HCT116 (cell line): ENCODE results near the gene CLDN17. TPM values are rescaled to one million over a fixed set of nuclear protein-coding genes. Genes with fewer than 3 reads are reported as not detected.

ENCODE experiments used
- ATAC-seq: fragments of 200-7000 bp; cut with Tn5 transposase; 2 replicates; pipeline ENCODE4 v1.9.1; 2020; ENCODE audit warnings: mild to moderate bottlenecking, moderate library complexity
- BruUV-seq: library from RNA; stranded (reverse); fragments of 400-500 nt; replicated peaks from 2 replicates; lab custom pipeline; 2021; lab: Mats Ljungman, UMichigan
- CTCF ChIA-PET: fragments of 300-600 bp; sonication (Branson Sonifier 250); formaldehyde crosslinking; loops from one replicate; lab custom pipeline; 2021; ENCODE audit warnings: antibody characterized with exemption; lab: Charles Lee
- POLR2A ChIA-PET: fragments of 300-600, 350-600 bp; sonication (Branson Sonifier 250); formaldehyde crosslinking; loops from one replicate; lab custom pipeline; 2021; ENCODE audit warnings: antibody characterized with exemption; lab: Charles Lee
- RAD21 ChIA-PET, 2 experiments: fragments of 300-600 bp; sonication (Branson Sonifier 250); formaldehyde crosslinking; loops; one replicate each; lab custom pipeline; 2023; ENCODE audit warnings: low total read pairs in 2 of 2; ENCODE audit not compliant: uncharacterized antibody in 2 of 2, unreplicated experiment in 2 of 2, low non-redundant PET in 1 of 2; lab: Charles Lee
- DNase-seq: peaks from one replicate; pipeline ENCODE4 v3.0.0-alpha.2; 2010; ENCODE audit warnings: low read depth, low spot score
- H2AFZ ChIP-seq: fragments of 200-600 bp; shearing (Covaris generic), sonication (generic); 2 replicates; pipeline ENCODE4 v1.6.1; 2017; ENCODE audit warnings: low read depth, mixed run types, mixed read lengths, antibody characterized with exemption, low read length; ENCODE audit not compliant: poor library complexity, severe bottlenecking
- H3K27ac ChIP-seq: 2 replicates; pipeline ENCODE4 v1.5.1; 2012; ENCODE audit warnings: low read depth, low read length
- H3K27me3 ChIP-seq: fragments of 200-600 bp; sonication (generic); 2 replicates; pipeline ENCODE4 v1.6.1; 2016; ENCODE audit warnings: mixed run types, low read length, mixed read lengths; ENCODE audit not compliant: insufficient read depth
- H3K36me3 ChIP-seq, 2 experiments: fragments of 200-500 bp in 1 of 2; fragments of 200-600 bp in 1 of 2; sonication (Bioruptor generic) in 1 of 2; sonication (generic) in 1 of 2; 2 replicates each; pipeline versions ENCODE4 v1.5.1 to v1.6.1; 2014 to 2016; ENCODE audit warnings: low read length in 2 of 2, inconsistent platforms in 1 of 2, mixed read lengths in 1 of 2, mixed run types in 1 of 2; ENCODE audit not compliant: insufficient read depth in 2 of 2, control insufficient read depth in 1 of 2
- H3K4me1 ChIP-seq, 2 experiments: fragments of 200-600 bp in 1 of 2; sonication (generic) in 1 of 2; 2 replicates each; pipeline versions ENCODE4 v1.5.1 to v1.6.1; 2012 to 2017; ENCODE audit warnings: low read length in 2 of 2, inconsistent platforms in 1 of 2, mild to moderate bottlenecking in 1 of 2, mixed read lengths in 1 of 2, mixed run types in 1 of 2, moderate library complexity in 1 of 2; ENCODE audit not compliant: insufficient read depth in 2 of 2, control insufficient read depth in 1 of 2
- H3K4me2 ChIP-seq: fragments of 200-600 bp; sonication (generic); 2 replicates; pipeline ENCODE4 v1.6.1; 2017; ENCODE audit warnings: mixed run types, low read length, mixed read lengths
- H3K4me3 ChIP-seq, 2 experiments: fragments of 200-600 bp in 1 of 2; sonication (generic) in 1 of 2; replicated peaks in 1 of 2; 2 replicates each; pipeline ENCODE4 v1.5.1; 2011 to 2016; ENCODE audit warnings: low read length in 2 of 2, control low read depth in 1 of 2, low read depth in 1 of 2, mild to moderate bottlenecking in 1 of 2, mixed read lengths in 1 of 2, mixed run types in 1 of 2
- H3K79me2 ChIP-seq: fragments of 200-600 bp; sonication (generic); 2 replicates; pipeline ENCODE4 v1.6.1; 2017; ENCODE audit warnings: mild to moderate bottlenecking, mixed run types, low read length, moderate library complexity, mixed read lengths; ENCODE audit not compliant: insufficient read depth
- H3K9ac ChIP-seq: fragments of 200-600 bp; sonication (generic); 2 replicates; pipeline ENCODE4 v1.6.1; 2016; ENCODE audit warnings: low read length, mixed read lengths
- H3K9me2 ChIP-seq: fragments of 200-600 bp; sonication (generic), shearing (Covaris generic); 2 replicates; pipeline ENCODE4 v1.6.1; 2017; ENCODE audit warnings: mixed run types, mild to moderate bottlenecking, moderate library complexity; ENCODE audit not compliant: insufficient read depth
- H3K9me3 ChIP-seq, 2 experiments: fragments of 200-500 bp in 1 of 2; fragments of 200-600 bp in 1 of 2; sonication (Bioruptor generic) in 1 of 2; sonication (generic) in 1 of 2; 2 replicates each; pipeline ENCODE4 v1.6.1; 2014 to 2017; ENCODE audit warnings: low read length in 2 of 2, mixed read lengths in 2 of 2, inconsistent platforms in 1 of 2, low read depth in 1 of 2, mild to moderate bottlenecking in 1 of 2, mixed run types in 1 of 2, moderate library complexity in 1 of 2; ENCODE audit not compliant: control insufficient read depth in 1 of 2, insufficient read depth in 1 of 2
- H4K20me1 ChIP-seq: fragments of 200-600 bp; sonication (generic), shearing (Covaris generic); 2 replicates; pipeline ENCODE4 v1.6.1; 2017; ENCODE audit warnings: mixed run types, mild to moderate bottlenecking, moderate library complexity; ENCODE audit not compliant: insufficient read depth
- CBX3 ChIP-seq: IDR thresholded peaks from 2 replicates; pipeline ENCODE4 v1.6.1; 2012; ENCODE audit warnings: low read depth
- EGR1 ChIP-seq: IDR thresholded peaks from 2 replicates; pipeline ENCODE4 v1.6.1; 2012; ENCODE audit warnings: low read depth
- ELF1 ChIP-seq: IDR thresholded peaks from 2 replicates; pipeline ENCODE4 v1.6.1; 2012; ENCODE audit warnings: low read depth, borderline replicate concordance
- EZH2 ChIP-seq: fragments of 200-600 bp; sonication (generic); IDR thresholded peaks from 2 replicates; pipeline ENCODE4 v1.6.1; 2017; ENCODE audit warnings: antibody characterized with exemption, mixed run types
- EZH2phosphoT487 ChIP-seq: fragments of 200-600 bp; IDR thresholded peaks from 2 replicates; pipeline ENCODE4 v1.6.1; 2018; ENCODE audit warnings: antibody characterized with exemption, borderline replicate concordance
- FOSL1 ChIP-seq: IDR thresholded peaks from 2 replicates; pipeline ENCODE4 v1.6.1; 2012; ENCODE audit warnings: low read depth
- POLR2A ChIP-seq: IDR thresholded peaks from 2 replicates; pipeline ENCODE4 v1.7.0; 2011; ENCODE audit warnings: borderline replicate concordance; ENCODE audit not compliant: insufficient read depth, insufficient read length; ENCODE audit errors: extremely low read depth
- POLR2AphosphoS5 ChIP-seq: IDR thresholded peaks from 2 replicates; pipeline ENCODE4 v1.6.1; 2011; ENCODE audit warnings: mild to moderate bottlenecking, low read depth, low read length, moderate library complexity
- RAD21 ChIP-seq: IDR thresholded peaks from 2 replicates; pipeline ENCODE4 v1.6.1; 2012; ENCODE audit warnings: low read depth, mild to moderate bottlenecking
- SRF ChIP-seq: IDR thresholded peaks from 2 replicates; pipeline ENCODE4 v1.6.1; 2012; ENCODE audit warnings: low read depth
- YY1 ChIP-seq: IDR thresholded peaks from 2 replicates; pipeline ENCODE4 v1.6.1; 2011; ENCODE audit warnings: low read length, low read depth, moderate library complexity, mild to moderate bottlenecking; ENCODE audit not compliant: insufficient replicate concordance; ENCODE audit errors: extremely low read depth
- ZFX ChIP-seq: fragments of 450-650 bp; IDR thresholded peaks from 2 replicates; pipeline ENCODE4 v1.6.1; 2017
- ZNF274 ChIP-seq: fragments of 200-500 bp; sonication (Bioruptor generic); IDR thresholded peaks from 2 replicates; pipeline ENCODE4 v1.6.1; 2014; ENCODE audit warnings: mild to moderate bottlenecking, low read depth, low read length, inconsistent platforms
- intact Hi-C: fragments of 100-400 bp; cut with micrococcal nuclease; formaldehyde crosslinking; loops from 2 replicates; pipeline ENCODE4 v1.10.0; 2022
- total RNA-seq: library from RNA; stranded (reverse); gene quantifications from one replicate; pipeline ENCODE4 v1.2.1, GENCODE V29; 2021; ENCODE audit not compliant: unreplicated experiment
- TF ChIP-seq, protein P1 (sequence below): IDR thresholded peaks from 2 replicates; pipeline ENCODE4 v1.6.1; 2012
- TF ChIP-seq, protein P2 (sequence below): IDR thresholded peaks from 2 replicates; pipeline ENCODE4 v1.6.1; 2012; ENCODE audit warnings: low read depth
- TF ChIP-seq, protein P3 (sequence below), 3 experiments: fragments of 200-600 bp in 1 of 3; sonication (generic) in 1 of 3; IDR thresholded peaks in 2 of 3; conservative IDR thresholded peaks in 1 of 3; 2 replicates each; pipeline ENCODE4 v1.5.1; 2012 to 2017; ENCODE audit warnings: low read depth in 2 of 3, low read length in 2 of 3, antibody characterized with exemption in 1 of 3, borderline replicate concordance in 1 of 3, control low read depth in 1 of 3, mild to moderate bottlenecking in 1 of 3, mixed read lengths in 1 of 3, mixed run types in 1 of 3, moderate library complexity in 1 of 3; ENCODE audit not compliant: insufficient read depth in 1 of 3

Gene CLDN17
- total RNA-seq, 1 experiment from 2014 or later: not detected

DNA sequence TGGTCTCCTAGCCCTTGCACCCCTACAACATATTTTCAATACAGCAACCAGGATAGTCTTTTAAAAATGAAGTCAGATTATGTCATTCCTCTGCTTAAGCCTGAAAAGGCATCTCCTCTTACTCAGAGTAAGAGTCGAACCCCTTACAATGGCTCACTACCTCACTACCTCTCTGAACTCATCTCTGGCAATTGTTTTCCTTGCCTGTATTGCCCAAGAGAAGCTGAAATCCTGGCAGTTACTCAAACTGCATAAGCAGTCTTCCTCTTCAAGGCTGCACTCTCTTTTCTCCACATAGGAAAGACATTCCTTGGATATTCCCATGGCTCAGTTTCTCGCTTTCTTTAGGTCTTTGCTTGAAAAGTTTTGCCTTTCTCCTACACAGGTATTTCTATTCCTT lies 26.6 kb upstream of the CLDN17 start:
- TF ChIP-seq ELF1 (no peak), EGR1 (no peak), FOSL1 (no peak), POLR2AphosphoS5 (no peak), EZH2phosphoT487 (no peak), YY1 (no peak), ZFX (no peak), ZNF274 (no peak), SRF (no peak), CBX3 (no peak), POLR2A (no peak), RAD21 (no peak), EZH2 (no peak)
- TF ChIP-seq, protein P1, sequence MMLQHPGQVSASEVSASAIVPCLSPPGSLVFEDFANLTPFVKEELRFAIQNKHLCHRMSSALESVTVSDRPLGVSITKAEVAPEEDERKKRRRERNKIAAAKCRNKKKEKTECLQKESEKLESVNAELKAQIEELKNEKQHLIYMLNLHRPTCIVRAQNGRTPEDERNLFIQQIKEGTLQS: no peak
- TF ChIP-seq, protein P2, sequence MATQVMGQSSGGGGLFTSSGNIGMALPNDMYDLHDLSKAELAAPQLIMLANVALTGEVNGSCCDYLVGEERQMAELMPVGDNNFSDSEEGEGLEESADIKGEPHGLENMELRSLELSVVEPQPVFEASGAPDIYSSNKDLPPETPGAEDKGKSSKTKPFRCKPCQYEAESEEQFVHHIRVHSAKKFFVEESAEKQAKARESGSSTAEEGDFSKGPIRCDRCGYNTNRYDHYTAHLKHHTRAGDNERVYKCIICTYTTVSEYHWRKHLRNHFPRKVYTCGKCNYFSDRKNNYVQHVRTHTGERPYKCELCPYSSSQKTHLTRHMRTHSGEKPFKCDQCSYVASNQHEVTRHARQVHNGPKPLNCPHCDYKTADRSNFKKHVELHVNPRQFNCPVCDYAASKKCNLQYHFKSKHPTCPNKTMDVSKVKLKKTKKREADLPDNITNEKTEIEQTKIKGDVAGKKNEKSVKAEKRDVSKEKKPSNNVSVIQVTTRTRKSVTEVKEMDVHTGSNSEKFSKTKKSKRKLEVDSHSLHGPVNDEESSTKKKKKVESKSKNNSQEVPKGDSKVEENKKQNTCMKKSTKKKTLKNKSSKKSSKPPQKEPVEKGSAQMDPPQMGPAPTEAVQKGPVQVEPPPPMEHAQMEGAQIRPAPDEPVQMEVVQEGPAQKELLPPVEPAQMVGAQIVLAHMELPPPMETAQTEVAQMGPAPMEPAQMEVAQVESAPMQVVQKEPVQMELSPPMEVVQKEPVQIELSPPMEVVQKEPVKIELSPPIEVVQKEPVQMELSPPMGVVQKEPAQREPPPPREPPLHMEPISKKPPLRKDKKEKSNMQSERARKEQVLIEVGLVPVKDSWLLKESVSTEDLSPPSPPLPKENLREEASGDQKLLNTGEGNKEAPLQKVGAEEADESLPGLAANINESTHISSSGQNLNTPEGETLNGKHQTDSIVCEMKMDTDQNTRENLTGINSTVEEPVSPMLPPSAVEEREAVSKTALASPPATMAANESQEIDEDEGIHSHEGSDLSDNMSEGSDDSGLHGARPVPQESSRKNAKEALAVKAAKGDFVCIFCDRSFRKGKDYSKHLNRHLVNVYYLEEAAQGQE: no peak
- TF ChIP-seq, protein P3, sequence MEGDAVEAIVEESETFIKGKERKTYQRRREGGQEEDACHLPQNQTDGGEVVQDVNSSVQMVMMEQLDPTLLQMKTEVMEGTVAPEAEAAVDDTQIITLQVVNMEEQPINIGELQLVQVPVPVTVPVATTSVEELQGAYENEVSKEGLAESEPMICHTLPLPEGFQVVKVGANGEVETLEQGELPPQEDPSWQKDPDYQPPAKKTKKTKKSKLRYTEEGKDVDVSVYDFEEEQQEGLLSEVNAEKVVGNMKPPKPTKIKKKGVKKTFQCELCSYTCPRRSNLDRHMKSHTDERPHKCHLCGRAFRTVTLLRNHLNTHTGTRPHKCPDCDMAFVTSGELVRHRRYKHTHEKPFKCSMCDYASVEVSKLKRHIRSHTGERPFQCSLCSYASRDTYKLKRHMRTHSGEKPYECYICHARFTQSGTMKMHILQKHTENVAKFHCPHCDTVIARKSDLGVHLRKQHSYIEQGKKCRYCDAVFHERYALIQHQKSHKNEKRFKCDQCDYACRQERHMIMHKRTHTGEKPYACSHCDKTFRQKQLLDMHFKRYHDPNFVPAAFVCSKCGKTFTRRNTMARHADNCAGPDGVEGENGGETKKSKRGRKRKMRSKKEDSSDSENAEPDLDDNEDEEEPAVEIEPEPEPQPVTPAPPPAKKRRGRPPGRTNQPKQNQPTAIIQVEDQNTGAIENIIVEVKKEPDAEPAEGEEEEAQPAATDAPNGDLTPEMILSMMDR (IDR thresholded peaks at IDR 0.05 in 2 of 3, conservative IDR thresholded peaks at IDR 0.05 in 1 of 3; ENCODE audit: borderline replicate concordance in 1 of 3, insufficient read depth in 1 of 3, low read depth in 2 of 3, low read length in 2 of 3): no peak
- CTCF ChIA-PET: no interaction called here
- Histone ChIP-seq H3K4me1 (no peaks in the 10 kb centered on the region), H3K4me2 (no peak overlapping the region), H3K9ac (no peak overlapping the region), H3K9me3 (peaks cover 8 to 30% of the 10 kb centered on the region in 2 experiments; a peak in 3 of 4 replicates), H4K20me1 (no peaks in the 10 kb centered on the region), H3K27me3 (no peaks in the 10 kb centered on the region), H3K79me2 (no peaks in the 10 kb centered on the region), H2AFZ (no peak overlapping the region), H3K9me2 (no peaks in the 10 kb centered on the region), H3K4me3 (no peak overlapping the region), H3K27ac (no peak overlapping the region), H3K36me3 (no peaks in the 10 kb centered on the region)
- intact Hi-C loops: no loop called here
- RAD21 ChIA-PET: no interaction called here
- DNase-seq (no peak), ATAC-seq (no peak)
- POLR2A ChIA-PET: no interaction called here
- no TSS peak for BruUV-seq
